ENCODE data around the gene ARRDC5.

DNA sequence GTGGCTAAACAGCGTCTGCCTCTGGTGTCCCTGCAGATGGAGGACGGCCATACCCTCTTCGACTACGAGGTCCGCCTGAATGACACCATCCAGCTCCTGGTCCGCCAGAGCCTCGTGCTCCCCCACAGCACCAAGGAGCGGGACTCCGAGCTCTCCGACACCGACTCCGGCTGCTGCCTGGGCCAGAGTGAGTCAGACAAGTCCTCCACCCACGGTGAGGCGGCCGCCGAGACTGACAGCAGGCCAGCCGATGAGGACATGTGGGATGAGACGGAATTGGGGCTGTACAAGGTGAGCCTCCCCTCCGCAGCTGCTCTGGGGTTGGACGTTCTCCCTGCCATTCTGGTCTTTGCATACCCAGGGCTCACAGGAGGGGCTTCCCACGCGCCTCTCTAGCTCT is 26.5 kb upstream of the ARRDC5 start:
- TF ChIP-seq, protein P1, sequence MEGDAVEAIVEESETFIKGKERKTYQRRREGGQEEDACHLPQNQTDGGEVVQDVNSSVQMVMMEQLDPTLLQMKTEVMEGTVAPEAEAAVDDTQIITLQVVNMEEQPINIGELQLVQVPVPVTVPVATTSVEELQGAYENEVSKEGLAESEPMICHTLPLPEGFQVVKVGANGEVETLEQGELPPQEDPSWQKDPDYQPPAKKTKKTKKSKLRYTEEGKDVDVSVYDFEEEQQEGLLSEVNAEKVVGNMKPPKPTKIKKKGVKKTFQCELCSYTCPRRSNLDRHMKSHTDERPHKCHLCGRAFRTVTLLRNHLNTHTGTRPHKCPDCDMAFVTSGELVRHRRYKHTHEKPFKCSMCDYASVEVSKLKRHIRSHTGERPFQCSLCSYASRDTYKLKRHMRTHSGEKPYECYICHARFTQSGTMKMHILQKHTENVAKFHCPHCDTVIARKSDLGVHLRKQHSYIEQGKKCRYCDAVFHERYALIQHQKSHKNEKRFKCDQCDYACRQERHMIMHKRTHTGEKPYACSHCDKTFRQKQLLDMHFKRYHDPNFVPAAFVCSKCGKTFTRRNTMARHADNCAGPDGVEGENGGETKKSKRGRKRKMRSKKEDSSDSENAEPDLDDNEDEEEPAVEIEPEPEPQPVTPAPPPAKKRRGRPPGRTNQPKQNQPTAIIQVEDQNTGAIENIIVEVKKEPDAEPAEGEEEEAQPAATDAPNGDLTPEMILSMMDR (IDR thresholded peaks at IDR 0.05): no peak
- no peak for TF ChIP-seq POLR2AphosphoS5 (IDR thresholded peaks at IDR 0.05; ENCODE audit: insufficient read depth in 1 of 2, low read depth in 1 of 2)
